ENCODE measurements around the gene MPI.
A peak's percentile ranks its signal among the peaks of the same experiment; 100 is the strongest.
"Not testable (repeated sequence)": the region's sequence is repeated elsewhere in the genome, so short reads cannot be mapped to it uniquely, and the experiment has no call there.

The MPI gene

GRCh38 chr15:74933573-74933972 is 43.7 kb downstream of the MPI start:
- no peak for DNase-seq (ENCODE audit: low spot score)

- DNase-seq (ENCODE audit: low spot score) = not testable (repeated sequence)
Measured at GRCh38 chr15:74935193-74935592, 45.4 kb downstream of the MPI start.

DNA sequence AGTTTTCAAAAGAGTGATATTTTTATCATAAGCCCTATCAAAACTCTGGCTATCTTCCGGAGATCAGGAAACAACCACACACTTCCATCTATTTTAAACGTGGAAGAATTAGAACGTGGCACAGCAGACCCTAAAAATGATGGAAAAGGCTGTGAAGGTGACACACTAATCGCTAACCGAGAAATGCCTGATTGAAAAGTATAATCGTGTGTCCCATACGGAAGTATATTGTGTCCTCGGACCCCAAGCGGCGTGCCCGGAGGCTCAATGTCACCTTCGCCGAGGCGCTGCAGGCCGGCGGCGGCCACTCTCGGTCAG is 47.4 kb downstream of the MPI start:
- DNase-seq (ENCODE audit: low spot score) = no peak

DNA sequence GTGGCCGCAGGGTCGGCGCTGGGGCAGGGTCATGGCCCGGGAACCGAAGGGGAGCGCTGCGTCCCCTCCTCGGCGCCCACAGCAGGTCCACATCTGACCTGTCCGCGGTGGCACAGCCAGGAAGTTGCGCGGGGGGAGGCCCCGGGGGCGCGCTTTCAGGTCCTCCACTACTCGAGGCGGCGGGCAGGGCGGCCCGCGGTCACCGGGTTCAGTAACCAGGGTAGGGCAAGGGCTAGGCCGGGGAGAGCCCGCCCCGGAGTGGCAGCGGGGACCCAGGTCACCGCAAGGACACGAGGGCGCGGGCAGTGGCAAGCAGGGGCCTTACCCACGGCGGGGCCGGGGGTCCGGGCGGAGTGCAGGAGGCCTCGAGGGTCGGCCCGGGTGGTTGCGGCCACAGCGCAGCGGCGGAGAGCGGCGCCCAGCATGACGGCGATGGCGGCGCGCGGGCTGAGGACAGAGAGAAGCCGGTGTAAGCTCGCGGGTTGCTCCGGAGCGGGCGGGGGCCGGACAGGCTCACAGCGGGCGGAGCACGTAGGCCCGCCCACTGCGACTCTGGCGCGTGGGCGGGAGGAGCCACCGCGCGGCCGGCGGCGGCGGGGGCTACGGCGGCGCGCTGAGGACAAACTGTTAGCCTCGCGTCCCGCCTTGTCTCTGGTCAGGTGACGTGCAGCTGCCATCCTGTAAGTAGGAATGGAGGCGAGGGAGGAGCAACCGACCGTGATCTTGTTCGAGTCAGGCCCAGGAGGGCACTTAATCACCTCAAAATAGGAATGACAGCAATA is 47.9 kb downstream of the MPI start, which contains the start of gene COX5A:
COX5A (minus strand) TSS at position 484 of the 782 bp plus-strand sequence; CDS start at position 425, 59 bp downstream.
- peak; percentile 97 for DNase-seq (ENCODE audit: low spot score)

GRCh38 chr15:74950078-74950908 is 60.5 kb downstream of the MPI start:
- DNase-seq (ENCODE audit: low spot score) = peak; percentile 82

DNA sequence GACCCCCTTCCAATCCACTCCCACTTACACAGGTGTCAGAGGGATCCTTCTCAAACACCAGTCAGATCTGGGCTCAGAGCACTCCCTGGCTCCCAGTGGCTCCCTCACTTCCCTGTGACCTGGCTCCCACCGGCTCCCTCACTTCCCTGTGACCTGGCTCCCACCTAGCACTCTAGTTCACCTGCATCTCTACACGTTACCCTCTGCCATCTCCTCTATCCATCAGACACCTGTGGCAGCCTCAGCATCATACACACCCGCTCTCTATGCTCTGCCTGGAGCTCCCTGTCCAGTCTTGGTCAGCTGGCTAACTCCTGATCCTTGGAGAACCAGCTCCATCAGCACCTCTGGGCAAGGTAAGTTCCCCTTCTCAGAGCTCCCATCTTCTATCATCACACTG is 61.2 kb downstream of the MPI start:
- DNase-seq (ENCODE audit: low spot score) = no peak

Measured in GM03348 (cell line).